Progenitor cell of endocrine pancreas (in vitro differentiated cells): Measurements from ENCODE around the gene SKOR1. TPM values are rescaled to one million over a fixed set of nuclear protein-coding genes. Genes with fewer than 3 reads are reported as not detected.
A peak's percentile ranks its signal among the peaks of the same experiment; 100 is the strongest.

ENCODE experiments used
- DNase-seq: peaks from one replicate; pipeline ENCODE4 v3.0.0; 2021; ENCODE audit warnings: low spot score; ENCODE audit not compliant: unreplicated experiment
- H3K27ac Mint-ChIP-seq: 2 replicates; pipeline ENCODE4 v1.8.0; 2021; ENCODE audit warnings: mild to moderate bottlenecking, moderate library complexity, mixed read lengths
- H3K27me3 Mint-ChIP-seq: 2 replicates; pipeline ENCODE4 v1.8.0; 2021; ENCODE audit warnings: mixed read lengths
- H3K36me3 Mint-ChIP-seq: 2 replicates; pipeline ENCODE4 v1.8.0; 2022; ENCODE audit warnings: mixed read lengths; ENCODE audit not compliant: insufficient read depth
- H3K4me1 Mint-ChIP-seq: 2 replicates; pipeline ENCODE4 v1.8.0; 2021; ENCODE audit warnings: low read depth, mixed read lengths
- H3K4me3 Mint-ChIP-seq: 2 replicates; pipeline ENCODE4 v1.8.0; 2021; ENCODE audit warnings: low read depth, mild to moderate bottlenecking, moderate library complexity, mixed read lengths
- H3K9me3 Mint-ChIP-seq: 2 replicates; pipeline ENCODE4 v1.8.0; 2021; ENCODE audit warnings: low read depth, mixed read lengths
- total RNA-seq: library from RNA; stranded (reverse); gene quantifications from 2 replicates; pipeline ENCODE4 v1.2.1, GENCODE V29; 2021
- TF ChIP-seq, protein P1 (sequence below): fragments of 200-600 bp; sonication (generic); IDR thresholded peaks from one replicate; pipeline ENCODE4 v1.5.0; 2021; ENCODE audit warnings: antibody characterized with exemption, mild to moderate bottlenecking; ENCODE audit not compliant: unreplicated experiment

The SKOR1 gene
- total RNA-seq, 1 donor from 2014 or later: 0.60 TPM

DNA sequence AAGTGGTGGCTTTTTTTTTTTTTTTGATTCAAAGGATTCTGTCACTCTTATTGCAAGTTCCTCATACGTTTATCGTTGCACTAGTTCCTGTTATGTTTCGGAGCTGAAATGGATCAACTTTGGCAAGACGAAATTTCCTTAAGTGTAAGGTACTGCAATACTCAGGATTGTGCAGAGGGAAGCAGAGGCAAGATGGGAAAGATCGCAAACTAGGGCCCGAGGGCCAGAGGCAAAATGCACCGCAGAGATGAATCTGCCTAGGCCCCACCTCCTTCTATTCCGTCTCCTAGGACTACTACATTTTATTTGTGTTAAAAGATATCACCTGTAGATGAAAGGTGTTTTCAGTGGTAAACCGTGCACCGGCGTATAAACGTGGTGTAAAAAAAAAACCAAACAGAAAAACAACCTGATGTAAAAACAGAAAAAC, 14.2 kb downstream of the SKOR1 start:
- Mint-ChIP-seq H3K27ac (peak overlapping the region; percentile 100), H3K9me3 (no peaks in the 10 kb centered on the region), H3K4me1 (peaks cover 26% of the 10 kb centered on the region), H3K36me3 (peaks cover 2% of the 10 kb centered on the region), H3K4me3 (peak overlapping the region; percentile 93), H3K27me3 (peaks cover 43% of the 10 kb centered on the region)
- TF ChIP-seq, protein P1, sequence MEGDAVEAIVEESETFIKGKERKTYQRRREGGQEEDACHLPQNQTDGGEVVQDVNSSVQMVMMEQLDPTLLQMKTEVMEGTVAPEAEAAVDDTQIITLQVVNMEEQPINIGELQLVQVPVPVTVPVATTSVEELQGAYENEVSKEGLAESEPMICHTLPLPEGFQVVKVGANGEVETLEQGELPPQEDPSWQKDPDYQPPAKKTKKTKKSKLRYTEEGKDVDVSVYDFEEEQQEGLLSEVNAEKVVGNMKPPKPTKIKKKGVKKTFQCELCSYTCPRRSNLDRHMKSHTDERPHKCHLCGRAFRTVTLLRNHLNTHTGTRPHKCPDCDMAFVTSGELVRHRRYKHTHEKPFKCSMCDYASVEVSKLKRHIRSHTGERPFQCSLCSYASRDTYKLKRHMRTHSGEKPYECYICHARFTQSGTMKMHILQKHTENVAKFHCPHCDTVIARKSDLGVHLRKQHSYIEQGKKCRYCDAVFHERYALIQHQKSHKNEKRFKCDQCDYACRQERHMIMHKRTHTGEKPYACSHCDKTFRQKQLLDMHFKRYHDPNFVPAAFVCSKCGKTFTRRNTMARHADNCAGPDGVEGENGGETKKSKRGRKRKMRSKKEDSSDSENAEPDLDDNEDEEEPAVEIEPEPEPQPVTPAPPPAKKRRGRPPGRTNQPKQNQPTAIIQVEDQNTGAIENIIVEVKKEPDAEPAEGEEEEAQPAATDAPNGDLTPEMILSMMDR: no peak
- DNase-seq: no peak

DNA sequence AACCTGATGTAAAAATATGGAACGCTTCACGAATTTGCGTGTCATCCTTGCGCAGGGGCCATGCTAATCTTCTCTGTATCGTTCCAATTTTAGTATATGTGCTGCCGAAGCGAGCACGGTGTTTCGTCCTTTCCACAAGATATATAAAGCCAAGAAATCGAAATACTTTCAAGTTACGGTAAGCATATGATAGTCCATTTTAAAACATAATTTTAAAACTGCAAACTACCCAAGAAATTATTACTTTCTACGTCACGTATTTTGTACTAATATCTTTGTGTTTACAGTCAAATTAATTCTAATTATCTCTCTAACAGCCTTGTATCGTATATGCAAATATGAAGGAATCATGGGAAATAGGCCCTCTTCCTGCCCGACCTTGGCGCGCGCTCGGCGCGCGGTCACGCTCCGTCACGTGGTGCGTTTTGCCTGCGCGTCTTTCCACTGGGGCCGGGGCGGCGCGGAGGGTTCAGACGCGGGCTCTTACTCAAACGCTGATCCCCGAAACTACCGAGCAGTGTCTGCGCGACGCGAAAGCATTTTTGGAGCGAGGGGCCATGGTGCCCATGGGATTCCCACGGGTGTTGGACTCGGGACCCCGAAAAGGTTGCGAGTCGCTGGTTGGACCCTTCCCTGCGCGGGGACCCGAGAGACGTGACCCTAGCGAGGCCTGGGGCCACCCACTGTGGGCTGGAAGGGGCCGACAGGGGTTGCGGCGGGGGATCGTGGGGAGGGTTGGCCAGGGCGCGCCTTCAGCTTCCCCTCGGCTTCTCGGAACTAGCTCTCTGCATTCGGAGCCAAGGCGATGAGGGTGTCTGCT, 14.8 kb downstream of the SKOR1 start, which contains the start of gene RNU6-1:
RNU6-1 (minus strand) TSS at position 117 of the 820 bp plus-strand sequence.
- TF ChIP-seq, protein P1: no peak
- Mint-ChIP-seq H3K36me3 (peaks cover 2% of the 10 kb centered on the region), H3K4me3 (peak within 1 kb of the TSS; percentile 93), H3K9me3 (no peaks in the 10 kb centered on the region), H3K4me1 (peaks cover 26% of the 10 kb centered on the region), H3K27me3 (peaks cover 37% of the 10 kb centered on the region), H3K27ac (peak within 1 kb of the TSS; percentile 100)
- DNase-seq: peak; percentile 92

DNA sequence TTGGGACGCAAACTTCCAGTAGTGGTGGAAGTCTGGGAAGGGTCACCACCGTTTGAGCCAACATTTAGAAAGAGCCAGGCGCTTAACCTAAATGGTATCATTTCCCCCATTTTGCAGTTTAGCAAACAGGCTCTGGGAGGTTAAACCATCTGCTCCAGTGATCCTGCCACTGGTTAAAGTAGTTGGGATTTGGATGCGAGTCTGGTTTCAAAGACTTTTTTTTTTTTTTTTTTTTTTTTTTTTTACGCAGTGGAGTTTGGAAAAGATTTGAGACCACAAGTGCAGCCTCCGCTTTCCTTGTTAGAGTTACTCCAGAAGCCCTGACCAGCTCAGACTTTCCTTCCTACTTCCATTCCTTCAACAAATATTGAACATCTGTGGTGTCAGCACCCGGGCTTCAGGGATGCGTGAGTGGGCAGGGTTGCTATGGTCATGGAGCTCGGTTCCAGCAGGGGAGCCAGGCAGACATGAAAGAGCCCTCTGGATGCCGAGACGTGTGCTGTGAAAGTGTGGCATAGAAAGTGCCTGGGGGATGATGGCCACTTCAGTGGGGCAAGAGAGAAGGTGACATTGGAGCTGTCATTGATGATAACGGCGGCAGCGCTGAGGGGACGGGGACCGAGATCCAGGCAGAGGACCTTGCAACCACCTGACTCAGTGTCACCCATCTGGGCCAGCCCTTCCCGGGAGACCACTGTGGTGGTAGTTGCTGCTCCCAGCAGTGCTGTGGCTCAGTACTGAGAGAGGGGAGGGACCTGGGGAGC, 15.6 kb downstream of the SKOR1 start:
- H3K27me3 Mint-ChIP-seq: peaks cover 29% of the 10 kb centered on the region
- H3K9me3 Mint-ChIP-seq: no peaks in the 10 kb centered on the region
- TF ChIP-seq, protein P1: no peak
- DNase-seq: no peak
- H3K4me1 Mint-ChIP-seq: peaks cover 26% of the 10 kb centered on the region
- peak overlapping the region; percentile 100 for H3K27ac Mint-ChIP-seq
- peak overlapping the region; percentile 93 for H3K4me3 Mint-ChIP-seq
- peaks cover 2% of the 10 kb centered on the region for H3K36me3 Mint-ChIP-seq

DNA sequence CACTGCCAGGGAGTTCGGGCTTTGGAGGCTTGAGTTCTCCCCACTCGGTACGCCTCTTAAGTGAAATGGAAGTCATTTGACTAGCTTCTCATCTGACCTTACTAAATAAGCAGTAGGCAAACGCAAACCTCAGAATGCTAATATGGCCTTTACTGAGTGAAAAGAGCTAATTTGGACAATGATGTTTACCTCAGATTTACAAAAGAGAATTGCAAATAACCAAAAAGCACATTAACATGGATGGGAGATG, 16.1 kb downstream of the SKOR1 start:
- peak overlapping the region; percentile 100 for H3K27ac Mint-ChIP-seq

DNA sequence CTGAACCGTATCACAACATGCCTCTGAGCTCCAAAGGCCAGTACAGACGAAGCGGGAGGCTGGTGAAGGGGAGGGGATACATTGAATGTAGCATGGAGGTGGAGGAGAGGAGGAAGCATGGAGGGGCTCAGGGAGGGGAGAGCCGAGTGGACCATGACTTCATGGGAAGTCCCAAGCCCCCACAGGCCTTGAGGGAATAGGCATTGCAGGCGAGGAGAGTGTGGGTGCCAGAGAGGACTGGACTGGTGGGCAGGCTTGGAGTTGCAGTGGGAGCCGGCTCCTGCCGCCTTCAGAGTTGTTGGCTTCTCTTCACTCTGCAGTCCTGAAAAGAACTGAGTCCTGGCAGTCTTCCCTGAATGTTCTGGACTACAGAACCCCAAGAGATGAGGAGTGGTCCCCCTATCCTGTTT, 17.8 kb downstream of the SKOR1 start:
- Mint-ChIP-seq H3K36me3 (peaks cover 2% of the 10 kb centered on the region), H3K4me3 (no peak overlapping the region), H3K27ac (peak overlapping the region; percentile 86), H3K4me1 (peaks cover 24% of the 10 kb centered on the region), H3K27me3 (peaks cover 13% of the 10 kb centered on the region), H3K9me3 (no peaks in the 10 kb centered on the region)
- no peak for DNase-seq
- TF ChIP-seq, protein P1: no peak

More for the DNA sequence above, 16.1 kb downstream of the SKOR1 start:
- no peak for DNase-seq
- Mint-ChIP-seq H3K27me3 (peaks cover 24% of the 10 kb centered on the region), H3K4me3 (peak overlapping the region; percentile 93), H3K9me3 (no peaks in the 10 kb centered on the region), H3K36me3 (peaks cover 2% of the 10 kb centered on the region), H3K4me1 (peaks cover 25% of the 10 kb centered on the region)
- TF ChIP-seq, protein P1: no peak
